HG02571 (cell line): ENCODE data around the gene FOXP1.
A peak's percentile ranks its signal among the peaks of the same experiment; 100 is the strongest.

ENCODE experiments used
- ATAC-seq: cut with Tn5 transposase; IDR thresholded peaks from one replicate; pipeline ENCODE4 v1.9.1; 2021; ENCODE audit warnings: mild to moderate bottlenecking, moderate library complexity; ENCODE audit not compliant: unreplicated experiment

The FOXP1 gene

DNA sequence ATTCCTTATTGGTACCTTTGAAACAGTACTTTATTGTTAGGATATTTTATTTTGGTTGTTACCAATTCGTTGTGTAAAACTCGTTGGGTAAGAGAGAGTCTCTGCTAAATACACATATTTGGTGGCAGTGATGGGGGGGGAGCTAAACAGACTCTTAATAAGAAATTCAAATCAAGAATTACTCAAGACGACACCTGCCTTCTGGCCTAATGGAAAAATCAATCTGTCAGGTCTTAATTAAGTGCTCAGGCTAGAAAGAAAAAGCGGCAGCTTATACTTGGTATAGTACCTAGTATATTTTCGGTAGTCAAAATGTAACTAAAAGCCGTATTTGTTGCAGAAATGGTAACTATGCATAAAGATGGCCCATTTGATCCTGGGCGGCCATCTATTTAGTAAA, 18.2 kb downstream of the FOXP1 start:
- no peak for ATAC-seq

DNA sequence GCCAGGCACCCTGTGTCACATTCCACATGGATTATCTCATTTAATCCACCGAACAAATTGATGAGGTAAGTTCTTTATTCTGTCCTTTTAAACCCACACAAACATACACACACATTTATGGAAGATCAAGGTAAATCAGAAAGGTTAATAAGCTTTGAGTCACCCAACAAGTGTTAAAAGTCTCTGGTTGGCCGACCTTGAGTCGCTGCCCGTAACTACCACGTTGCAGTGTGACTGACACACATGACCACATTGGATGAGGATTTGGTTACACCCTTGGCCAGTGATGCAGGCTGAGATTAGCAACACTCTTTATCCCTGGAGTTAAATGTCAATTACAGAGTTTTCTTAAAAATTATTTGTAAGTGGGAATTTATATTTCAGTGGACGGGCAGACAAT, 19.2 kb downstream of the FOXP1 start:
- ATAC-seq: no peak

DNA sequence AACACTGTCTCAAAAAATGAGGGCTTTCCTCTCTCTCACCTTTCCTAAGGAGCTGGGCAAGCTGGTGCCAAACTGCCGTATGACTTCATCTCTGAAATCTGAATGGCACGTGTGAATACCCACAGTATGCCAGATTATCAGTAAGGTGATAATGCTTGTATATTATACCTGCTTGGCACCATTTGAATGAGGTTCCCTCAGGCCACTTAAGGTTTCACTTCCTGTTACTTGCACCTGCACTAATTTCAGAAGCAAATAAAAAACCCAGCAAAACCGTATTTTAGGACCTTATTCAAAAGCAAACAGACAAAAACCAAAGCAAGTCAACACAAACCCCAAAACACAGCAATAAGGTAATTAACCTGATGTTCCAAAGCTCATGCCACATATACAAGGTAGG, 19.7 kb downstream of the FOXP1 start:
- ATAC-seq: peak; percentile 87

DNA sequence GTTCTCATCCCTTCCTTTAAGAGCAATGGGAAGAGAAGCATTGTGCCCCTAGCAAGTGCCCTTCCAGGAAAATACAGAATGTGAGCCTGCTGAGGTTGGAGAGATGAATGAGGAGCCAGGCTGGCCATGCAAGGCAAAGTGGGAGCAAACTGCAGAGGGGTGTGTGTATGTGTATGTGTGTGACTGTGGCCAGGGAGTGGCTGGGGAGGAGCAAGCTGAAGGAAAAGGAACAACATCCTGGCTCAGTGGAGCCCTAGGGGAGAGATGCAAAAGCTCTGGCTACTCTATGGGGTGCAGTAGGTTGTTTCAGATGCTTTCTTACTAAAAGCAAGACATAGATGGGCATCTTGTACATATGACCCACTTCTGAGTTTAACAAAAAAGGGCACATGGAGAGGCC, 20.6 kb downstream of the FOXP1 start:
- no peak for ATAC-seq

DNA sequence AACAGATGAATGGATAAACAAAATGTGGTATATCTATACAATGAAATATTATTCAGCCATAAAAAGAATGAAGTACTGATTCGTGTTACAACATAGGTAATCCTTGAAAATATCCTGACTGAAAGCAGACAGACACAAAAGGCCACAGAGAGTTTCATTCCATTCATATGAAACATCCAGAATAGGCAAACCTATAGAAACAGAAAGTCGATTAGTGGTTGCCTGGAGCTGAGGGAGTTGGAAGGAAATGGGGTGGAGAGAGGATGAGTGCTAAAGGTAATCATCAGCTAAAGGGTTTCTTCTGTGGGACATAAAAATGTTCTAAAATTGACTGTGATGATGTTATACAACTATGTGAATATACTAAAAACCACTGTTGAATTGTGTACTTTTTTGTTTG, 22.9 kb downstream of the FOXP1 start:
- ATAC-seq: no peak

DNA sequence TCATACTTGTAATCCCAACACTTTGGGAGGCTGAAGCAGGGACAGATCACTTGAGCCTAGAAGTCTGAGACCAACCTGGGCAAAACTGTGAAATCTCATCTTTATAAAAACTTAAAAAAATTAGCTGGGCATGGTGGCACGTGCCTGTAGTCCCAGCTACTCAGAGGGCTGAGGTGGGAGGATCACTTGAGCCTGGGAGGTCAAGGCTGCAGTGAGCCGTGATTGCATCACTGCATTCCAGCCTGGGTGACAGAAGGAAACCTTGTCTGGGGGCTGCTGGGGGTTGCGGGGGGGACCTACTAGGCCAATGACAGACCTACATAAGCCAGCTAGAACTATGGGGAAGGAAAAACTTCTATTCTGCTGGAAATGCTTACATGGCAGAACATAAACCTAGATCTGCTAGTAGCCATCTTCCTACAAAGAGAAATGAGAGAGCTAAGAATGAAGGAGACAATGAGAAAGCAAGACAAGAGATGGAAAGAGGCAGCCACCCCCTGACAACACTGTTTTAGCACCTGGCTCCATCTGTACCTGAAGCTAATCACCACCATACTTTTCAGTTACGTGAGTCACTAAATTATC, 23.9 kb downstream of the FOXP1 start:
- ATAC-seq: no peak

DNA sequence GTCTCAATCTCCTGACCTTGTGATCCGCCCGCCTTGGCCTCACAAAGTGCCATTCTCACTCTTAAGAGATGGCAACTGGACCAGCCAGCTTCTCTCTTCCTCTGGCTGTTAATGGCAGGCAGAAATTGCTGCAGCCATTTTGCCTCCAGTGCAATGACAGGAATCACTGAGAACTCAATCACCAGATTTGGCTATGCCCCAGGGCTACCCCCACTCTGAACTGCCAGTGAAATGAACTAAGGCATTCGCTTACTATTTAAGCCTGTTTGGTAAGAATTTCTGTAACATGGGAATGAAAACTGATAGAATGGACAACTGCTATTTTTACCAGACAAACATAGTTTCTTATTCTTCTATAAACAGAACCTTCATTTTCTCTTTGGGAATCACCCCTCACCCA, 24.5 kb downstream of the FOXP1 start:
- ATAC-seq: no peak

DNA sequence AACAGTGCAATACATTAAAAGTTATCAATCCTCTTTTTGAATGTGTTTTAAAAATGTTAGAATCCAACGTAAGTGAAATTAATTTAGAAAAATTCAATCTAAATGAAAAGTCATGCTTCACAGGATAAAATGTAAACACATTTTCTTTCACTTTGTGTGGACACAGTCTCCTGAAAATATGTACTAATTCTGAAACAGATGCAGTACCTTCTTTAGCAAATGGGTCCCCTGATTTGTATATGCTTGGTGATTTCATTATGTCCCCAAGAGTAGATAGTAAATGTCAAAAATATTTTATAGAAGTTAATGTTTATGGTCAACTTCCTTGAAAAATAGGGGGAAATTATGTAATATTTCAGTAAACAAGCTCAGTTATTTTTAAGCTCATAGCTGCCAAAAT, 28.9 kb downstream of the FOXP1 start:
- ATAC-seq: no peak

DNA sequence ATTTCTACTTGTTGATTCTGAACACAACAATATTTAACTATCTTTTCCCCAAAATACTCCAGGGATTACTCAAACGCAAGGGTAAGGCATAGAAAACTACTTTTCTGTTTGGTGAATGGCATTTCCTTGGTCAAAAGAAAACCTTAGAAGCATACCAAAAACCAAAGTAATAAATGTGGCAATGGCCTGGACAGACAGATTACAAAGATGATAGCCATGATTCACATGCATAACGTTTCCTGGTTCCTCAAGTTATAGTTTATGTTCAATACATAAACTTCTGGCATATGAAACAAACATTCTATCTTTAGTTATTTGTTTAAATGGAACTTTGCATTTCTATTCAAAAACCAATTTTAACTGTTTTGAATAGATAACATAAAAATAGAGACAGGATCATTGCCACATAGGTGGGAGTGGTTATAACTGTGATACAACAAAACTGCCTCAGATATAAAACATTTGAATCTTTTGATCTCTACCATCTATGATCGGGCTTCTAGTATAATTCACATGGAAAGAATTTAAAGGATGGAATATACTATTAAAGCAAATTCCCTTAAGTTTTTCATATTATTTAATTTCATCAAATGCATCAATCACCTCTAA, 32.1 kb downstream of the FOXP1 start:
- no peak for ATAC-seq

DNA sequence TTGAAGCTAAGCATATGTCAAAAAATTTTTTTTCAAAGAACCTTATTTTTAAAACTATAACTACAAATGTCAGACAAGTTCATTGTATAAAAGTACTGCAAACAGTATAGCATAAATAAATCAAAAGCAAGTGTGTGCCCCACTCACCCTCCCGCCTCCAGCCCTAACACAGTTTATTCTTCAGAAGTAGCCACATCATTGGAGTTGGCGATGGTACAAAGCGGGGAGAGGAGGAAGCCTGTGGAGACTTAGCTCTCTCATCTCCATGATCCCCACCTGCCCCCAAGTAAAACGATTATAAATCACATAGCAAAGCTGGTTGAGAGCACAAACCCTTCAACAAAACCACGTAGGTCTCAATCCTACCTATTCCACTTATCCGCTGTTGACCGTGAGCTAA, 33.6 kb downstream of the FOXP1 start:
- ATAC-seq: no peak

DNA sequence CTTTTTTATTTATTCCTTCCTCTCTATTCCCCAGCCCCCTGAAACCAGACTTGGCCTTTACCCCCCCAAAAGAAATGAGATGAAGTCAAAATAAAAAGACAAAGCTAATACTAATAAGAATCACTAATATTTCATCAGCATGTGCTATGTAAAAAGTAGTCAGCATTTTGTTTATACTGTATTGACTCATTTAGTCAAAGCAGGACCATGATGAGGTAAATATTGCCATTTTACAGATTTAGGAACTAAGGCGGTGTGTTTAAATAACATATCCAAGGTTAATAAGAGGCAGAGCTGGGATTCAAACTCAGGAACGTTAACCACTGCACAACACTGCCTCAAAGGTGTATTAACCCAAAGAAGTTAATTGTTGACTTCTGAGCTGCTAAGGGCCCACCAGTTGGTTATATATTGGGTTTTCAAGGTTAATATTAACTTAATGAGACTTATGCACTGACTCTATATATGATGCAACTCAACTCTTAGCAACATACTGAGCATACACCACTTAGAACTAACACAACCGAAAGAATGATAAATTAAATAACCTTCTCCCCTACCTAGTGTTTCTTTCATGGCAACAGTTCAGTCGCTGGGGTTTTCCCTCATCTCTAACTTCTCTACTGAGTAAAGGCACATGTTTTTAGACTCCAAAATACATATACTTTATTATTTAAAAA, 34.7 kb downstream of the FOXP1 start:
- no peak for ATAC-seq

DNA sequence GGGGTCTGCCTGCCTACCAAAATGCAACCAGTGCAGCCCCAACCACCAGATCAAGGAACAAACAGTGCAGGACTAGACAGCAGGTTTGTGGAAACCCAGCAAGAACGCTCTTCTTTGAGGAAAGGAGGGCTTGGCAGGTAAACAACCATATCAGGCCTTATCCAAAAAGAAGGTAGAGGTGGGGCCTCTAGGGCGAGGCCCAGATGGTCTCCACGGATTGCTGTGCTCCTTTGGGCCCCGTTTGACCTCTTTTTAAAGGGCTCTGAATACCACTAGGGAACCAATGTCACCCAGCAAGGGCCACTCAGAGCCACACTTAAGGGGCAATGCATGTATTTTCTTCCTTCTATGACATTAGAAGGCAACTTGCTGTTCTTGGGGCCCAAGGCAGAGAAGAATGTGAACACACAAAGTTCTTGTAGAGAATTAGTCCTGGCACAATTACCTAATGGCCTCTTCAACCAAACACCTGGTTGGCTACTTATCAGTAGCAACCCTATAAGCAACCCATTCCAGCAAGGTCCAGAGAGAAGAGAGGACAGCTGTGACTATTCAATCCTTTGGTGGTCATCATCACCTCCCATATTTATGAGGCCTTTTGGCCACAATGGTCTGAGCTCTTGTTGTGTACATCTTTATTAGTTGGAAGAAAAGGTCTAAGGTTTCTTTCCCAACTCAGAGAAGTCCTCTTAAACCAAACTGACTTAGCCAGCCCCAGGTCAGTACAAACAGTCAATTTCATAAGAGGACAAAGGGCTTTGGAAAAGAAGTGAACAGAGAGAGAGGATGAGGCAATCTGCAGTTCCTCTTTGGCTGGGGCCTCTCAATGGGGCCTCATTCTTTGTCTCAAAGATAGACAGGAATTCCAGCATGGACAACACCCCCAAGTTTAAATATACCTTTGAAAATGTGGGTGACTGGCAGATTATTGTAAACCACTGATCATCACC, 36.0 kb downstream of the FOXP1 start:
- no peak for ATAC-seq

DNA sequence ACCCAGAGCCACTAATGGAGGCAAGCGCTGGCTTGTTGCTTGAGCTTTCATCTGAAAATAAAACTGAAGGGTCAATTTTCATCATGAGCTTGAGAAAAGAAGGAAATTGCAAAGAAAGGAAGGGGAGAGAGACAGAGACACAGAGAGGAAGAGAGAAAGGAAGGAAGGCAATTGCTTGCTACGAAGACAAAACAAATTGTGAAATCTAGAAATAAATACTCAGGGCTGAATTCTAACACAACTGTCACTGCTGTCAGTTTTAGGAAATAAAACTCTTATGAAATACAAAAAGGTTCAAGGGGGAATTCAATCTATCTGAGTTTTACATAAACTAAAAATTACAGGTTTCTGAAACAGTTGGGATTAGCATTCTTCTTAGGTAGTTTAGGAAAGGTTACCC, 36.7 kb downstream of the FOXP1 start:
- ATAC-seq: no peak

DNA sequence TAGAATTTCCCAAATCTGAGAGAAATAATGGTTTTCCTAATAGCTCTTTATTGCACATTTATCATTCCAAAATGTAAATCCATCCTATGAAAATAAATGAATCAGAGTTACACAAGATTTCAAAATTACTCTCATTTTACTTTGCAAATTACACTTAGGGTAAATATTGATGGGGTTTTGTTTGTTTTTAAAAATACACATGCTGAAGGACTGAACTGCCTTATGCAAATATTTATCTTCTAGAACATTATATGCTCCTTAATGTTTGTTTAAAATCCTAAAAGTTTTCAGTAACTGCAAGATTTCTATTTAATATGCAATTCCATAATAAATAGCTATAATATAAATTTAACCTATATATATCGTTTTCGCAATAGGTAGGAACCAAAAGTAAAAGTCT, 38.2 kb downstream of the FOXP1 start:
- ATAC-seq: no peak

DNA sequence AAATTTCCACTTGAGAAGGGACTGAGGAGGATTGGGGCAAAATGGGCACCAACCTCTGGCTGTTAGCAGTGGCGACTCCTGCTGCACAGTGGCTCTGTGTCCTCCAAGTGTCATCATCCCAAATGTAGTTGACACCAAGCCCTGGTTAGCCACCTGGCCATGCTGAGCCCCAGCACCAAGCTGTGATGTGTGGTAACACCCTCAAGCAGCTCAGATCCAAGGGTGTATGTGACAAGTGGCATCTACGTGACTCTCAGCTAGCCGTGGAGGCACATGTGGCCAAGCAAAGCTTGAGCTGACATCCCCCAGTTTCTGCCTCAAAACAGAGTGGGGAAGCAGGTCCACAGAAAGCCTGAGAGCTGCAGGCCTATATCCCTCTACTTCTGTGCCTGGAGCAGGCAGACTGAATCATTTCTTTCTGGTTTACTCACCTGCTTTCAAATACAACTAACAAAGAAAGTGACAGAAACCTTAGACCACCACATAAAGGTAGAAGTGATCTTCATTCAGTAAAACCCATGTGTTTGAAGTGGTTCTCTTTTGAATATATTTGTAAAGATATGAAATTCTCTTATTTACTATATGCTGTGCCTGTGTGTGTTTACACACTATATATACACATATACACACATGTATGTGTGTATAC, 40.0 kb downstream of the FOXP1 start:
- no peak for ATAC-seq

DNA sequence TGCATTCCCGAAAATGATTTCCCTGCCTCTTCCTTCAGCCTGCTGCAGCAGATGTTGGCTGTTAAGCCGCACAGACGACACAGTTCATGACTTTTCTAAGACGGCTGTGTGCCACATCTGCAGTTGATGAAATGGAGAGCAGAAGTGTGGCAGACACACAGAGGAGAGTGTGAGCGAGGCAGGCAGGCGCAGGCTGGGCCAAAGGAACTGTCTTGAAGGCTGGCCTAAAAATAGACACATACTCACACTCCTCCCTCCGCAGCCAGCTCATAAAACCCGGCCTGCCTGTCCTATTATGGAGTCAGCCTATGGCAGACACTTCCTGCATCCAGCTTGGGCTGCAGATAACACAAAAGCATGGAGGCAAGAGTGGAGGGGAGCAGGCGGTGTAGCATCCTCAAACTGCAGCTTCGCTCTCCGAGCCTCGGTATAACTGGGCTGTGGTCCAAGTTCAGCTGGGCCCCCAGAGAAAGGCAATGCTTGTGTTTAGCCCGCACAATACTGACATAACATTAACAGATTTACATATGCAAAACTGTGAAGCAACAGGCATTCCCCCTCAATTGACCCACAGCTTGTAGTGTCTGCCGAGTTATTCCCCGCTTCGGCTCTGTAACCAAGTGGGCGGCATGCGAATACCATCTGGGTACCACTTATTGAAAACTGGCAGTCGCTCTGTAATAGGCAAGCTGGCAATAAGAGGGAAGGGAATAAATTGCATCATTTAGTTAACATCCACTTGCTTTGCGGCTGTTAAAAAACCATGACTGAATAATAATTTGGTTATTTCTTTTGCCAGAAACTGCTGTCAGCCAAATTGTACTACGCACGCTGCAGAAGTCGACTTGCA, 40.8 kb downstream of the FOXP1 start:
- no peak for ATAC-seq

DNA sequence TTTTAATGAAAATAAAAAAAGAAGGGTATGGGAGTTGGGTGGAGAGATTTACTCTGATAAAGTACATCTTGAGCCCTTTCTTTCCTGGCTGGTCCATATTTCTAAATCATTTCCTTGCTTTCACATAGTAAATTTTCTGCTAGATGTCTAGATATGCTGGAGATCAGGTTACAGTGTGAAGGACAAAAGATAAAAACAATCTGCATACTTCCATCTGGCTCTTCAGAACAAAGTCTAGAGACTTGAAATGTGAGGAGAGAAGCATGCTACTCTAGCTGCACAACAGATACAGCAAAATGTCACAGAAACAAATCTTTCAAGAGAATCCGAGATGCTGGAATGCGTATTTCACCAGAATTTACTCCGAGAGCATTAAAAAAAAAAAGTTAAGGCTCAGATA, 42.2 kb downstream of the FOXP1 start:
- no peak for ATAC-seq

DNA sequence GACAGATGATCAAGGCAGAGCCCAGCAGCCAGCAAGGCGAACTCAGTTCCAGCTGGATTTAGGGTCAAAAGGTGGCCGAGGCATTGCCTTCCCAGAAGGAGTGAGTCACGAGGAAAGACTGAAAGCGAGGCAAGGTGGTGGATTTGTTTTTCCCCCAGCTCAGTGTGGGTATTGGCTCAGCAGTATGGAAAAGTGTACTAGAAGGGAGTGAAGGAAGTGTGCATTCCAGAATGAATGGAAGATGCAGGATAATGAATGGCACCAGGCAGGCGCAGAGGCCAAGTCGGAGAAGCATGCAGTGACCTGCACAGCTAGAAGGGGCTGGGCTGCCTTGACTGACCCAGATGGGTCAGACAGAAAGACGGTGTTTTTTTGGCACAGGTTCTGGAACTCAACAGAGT, 46.3 kb downstream of the FOXP1 start:
- ATAC-seq: no peak

DNA sequence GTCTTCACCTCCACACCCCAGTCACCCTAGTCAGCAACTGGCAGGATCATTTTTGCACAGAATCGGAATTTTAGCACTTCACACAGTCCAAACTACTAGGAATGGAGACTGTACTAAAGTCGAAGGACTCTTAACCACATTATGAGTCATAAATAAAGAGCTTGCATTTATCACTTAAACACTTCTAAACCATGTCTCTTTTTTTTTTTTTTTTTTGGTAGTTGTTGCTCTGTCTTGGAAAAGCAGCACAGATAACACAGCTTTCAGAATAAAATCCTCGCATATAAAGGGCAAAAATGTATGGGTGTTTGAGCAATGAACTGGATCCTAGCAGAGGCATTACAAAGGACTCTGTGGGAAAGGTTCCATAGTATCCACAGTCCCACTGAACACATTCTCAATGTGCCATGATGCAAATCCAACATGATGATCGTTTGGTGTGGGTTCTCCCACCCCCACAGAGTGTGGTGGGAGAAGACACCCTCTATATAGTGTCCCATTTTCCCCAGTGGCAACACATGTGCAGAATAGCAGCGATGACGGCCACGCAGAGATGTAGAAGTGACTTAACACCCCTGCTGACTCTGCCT, 47.1 kb downstream of the FOXP1 start:
- ATAC-seq: no peak

DNA sequence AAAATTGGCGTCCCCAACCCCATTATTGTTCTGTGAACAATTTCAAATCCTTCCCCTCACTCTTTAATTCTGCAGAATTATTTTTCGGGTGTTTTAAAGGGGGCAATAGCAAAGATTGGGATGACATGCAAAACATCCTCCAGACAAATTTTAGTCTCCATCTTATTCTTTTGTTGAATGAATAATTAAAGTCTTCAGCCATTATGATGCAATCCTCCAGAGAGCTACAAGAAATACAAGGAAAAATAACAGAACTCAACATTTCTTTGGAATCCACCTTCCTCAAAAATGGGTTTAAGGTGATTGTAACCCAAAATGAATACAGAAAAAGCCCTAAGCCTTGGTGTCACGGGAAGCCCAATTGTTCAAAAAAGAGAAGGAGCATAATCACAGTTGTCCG, 49.9 kb downstream of the FOXP1 start:
- no peak for ATAC-seq
